Measurements from ENCODE around the gene PTPRM. TPM values are rescaled to one million over a fixed set of nuclear protein-coding genes. Genes with fewer than 3 reads are reported as not detected.

The PTPRM gene
- 0.40 TPM for polyA plus RNA-seq (2012; ENCODE audit: missing spikeins)

GRCh38 chr18:7566567-7567473 lies at the start of gene PTPRM:
PTPRM (plus strand) TSS chr18:7567316; CDS start chr18:7567819, 503 bp downstream.
- peak; percentile 46 for DNase-seq (ENCODE audit: insufficient read length)
- TF ChIP-seq TAF1 (IDR thresholded peaks at IDR 0.05; ENCODE audit: borderline replicate concordance, low read depth, low read length), result no peak
- TF ChIP-seq POLR2AphosphoS5 (IDR thresholded peaks at IDR 0.05; ENCODE audit: low read depth, low read length), result no peak
- TF ChIP-seq POLR2A (IDR thresholded peaks at IDR 0.05; ENCODE audit: low read depth, low read length), result no peak
- FAIRE-seq, result no peak

DNA sequence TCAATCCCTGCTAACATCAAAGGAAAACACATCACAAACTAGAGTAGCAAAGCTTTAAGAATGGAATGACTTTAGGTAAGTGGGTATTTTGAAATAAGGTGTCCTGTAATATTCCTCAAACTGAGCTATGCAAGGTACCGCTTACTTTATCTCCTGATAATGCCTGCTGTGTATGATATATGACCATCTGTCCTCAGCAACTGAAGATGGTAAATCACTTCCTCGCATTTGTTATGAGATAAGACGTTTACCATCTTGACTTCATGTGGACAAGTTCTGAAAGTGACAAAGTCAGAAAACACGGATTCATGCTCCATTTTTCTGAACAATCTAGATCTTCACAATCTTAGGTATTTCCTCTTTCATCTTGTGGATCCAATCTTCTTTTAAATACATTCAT lies 49.3 kb upstream of the PTPRM start:
- FAIRE-seq, result no peak
- no peak for TF ChIP-seq POLR2A (IDR thresholded peaks at IDR 0.05; ENCODE audit: low read depth, low read length)
- no peak for TF ChIP-seq TAF1 (IDR thresholded peaks at IDR 0.05; ENCODE audit: borderline replicate concordance, low read depth, low read length)
- no peak for TF ChIP-seq POLR2AphosphoS5 (IDR thresholded peaks at IDR 0.05; ENCODE audit: low read depth, low read length)

DNA sequence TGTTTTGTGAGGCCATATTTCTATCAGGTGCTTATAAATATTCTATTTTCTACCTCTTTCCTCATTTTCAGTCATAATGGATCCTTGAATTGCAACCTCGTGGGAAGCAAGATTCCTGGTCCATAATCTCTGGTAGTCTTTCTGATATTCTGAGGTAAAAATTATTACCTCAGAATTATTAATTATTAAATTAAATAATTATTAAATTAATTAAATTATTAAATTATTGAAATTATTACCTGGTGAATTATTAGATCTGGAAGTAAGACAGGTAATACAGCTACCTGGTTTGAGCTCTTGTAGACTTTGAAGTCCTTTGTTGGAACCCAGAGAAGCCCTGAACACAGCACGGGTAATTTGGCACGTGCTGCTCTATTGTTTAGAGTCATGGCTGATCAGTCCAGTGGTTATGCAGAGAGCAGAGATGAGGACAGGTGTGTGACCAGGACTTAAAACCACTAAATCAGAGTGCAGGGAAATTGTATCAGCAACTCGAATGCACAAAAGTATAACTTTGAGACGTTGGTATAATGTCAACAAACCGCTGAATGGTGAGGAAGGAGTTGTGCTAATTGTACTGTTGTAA lies 46.8 kb upstream of the PTPRM start:
- DNase-seq (ENCODE audit: insufficient read length) (no peak), FAIRE-seq (no peak)
- no peak for TF ChIP-seq POLR2AphosphoS5 (IDR thresholded peaks at IDR 0.05; ENCODE audit: low read depth, low read length)
- TF ChIP-seq TAF1 (IDR thresholded peaks at IDR 0.05; ENCODE audit: borderline replicate concordance, low read depth, low read length), result no peak
- no peak for TF ChIP-seq POLR2A (IDR thresholded peaks at IDR 0.05; ENCODE audit: low read depth, low read length)

More for the DNA sequence above, 49.3 kb upstream of the PTPRM start:
- no peak for DNase-seq (ENCODE audit: insufficient read length)

GRCh38 chr18:7521226-7521856 lies 45.8 kb upstream of the PTPRM start:
- FAIRE-seq (no peak), DNase-seq (ENCODE audit: insufficient read length) (no peak)
- TF ChIP-seq POLR2A (IDR thresholded peaks at IDR 0.05; ENCODE audit: low read depth, low read length), result no peak
- no peak for TF ChIP-seq TAF1 (IDR thresholded peaks at IDR 0.05; ENCODE audit: borderline replicate concordance, low read depth, low read length)
- TF ChIP-seq POLR2AphosphoS5 (IDR thresholded peaks at IDR 0.05; ENCODE audit: low read depth, low read length), result no peak

- TF ChIP-seq POLR2A (IDR thresholded peaks at IDR 0.05; ENCODE audit: low read depth, low read length) (no peak), TAF1 (IDR thresholded peaks at IDR 0.05; ENCODE audit: borderline replicate concordance, low read depth, low read length) (no peak), POLR2AphosphoS5 (IDR thresholded peaks at IDR 0.05; ENCODE audit: low read depth, low read length) (no peak)
- DNase-seq (ENCODE audit: insufficient read length) (no peak), FAIRE-seq (no peak)
These were observed 43.3 kb upstream of the PTPRM start for GRCh38 chr18:7523772-7524171.

DNA sequence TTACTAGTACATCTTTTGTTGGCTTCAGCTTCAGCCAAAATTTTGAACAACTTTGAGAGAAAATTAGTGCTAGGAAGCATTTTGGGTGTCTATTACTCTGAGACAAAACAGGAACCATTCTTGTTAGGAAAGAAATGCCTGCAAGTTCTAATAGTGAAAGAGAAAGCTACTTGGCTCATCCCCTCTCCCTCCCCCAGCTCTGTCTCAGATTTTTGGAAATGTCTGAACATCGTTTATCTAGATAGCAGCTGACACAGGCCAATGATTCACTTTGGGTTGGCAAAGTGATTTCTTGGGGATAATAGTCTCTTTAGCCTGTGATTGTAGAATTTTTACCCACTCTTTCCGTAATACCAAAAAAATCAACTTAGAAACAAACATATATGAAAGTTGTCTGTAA lies 42.3 kb upstream of the PTPRM start:
- TF ChIP-seq TAF1 (IDR thresholded peaks at IDR 0.05; ENCODE audit: borderline replicate concordance, low read depth, low read length), result no peak
- no peak for DNase-seq (ENCODE audit: insufficient read length)
- no peak for FAIRE-seq

- no peak for DNase-seq (ENCODE audit: insufficient read length)
- TF ChIP-seq POLR2AphosphoS5 (IDR thresholded peaks at IDR 0.05; ENCODE audit: low read depth, low read length), result no peak
- no peak for TF ChIP-seq TAF1 (IDR thresholded peaks at IDR 0.05; ENCODE audit: borderline replicate concordance, low read depth, low read length)
- no peak for TF ChIP-seq POLR2A (IDR thresholded peaks at IDR 0.05; ENCODE audit: low read depth, low read length)
- no peak for FAIRE-seq
These were observed 34.2 kb upstream of the PTPRM start for GRCh38 chr18:7532942-7533341.

- FAIRE-seq, result no peak
- TF ChIP-seq POLR2A (IDR thresholded peaks at IDR 0.05; ENCODE audit: low read depth, low read length) (no peak), POLR2AphosphoS5 (IDR thresholded peaks at IDR 0.05; ENCODE audit: low read depth, low read length) (no peak), TAF1 (IDR thresholded peaks at IDR 0.05; ENCODE audit: borderline replicate concordance, low read depth, low read length) (no peak)
- DNase-seq (ENCODE audit: insufficient read length), result no peak
These were observed 31.5 kb upstream of the PTPRM start for GRCh38 chr18:7535436-7536205.

DNA sequence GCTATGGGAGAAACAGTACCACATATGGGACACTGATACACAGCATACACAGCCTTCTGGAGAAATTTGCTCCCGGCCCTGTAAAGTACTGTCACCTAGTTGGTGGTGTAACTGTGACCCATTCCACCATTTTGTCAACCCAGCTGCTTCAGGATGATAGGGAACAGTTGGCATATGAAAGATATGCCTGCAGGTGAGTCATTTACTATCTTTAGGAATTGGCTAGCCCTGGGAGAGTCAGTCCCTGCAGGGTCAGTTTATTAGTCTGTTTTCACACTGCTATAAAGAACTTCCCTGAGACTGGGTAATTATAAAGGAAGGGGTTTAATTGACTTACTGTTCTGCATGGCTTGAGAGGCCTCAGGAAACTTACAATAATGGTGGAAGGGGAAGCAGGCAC lies 30.0 kb upstream of the PTPRM start:
- DNase-seq (ENCODE audit: insufficient read length) (no peak), FAIRE-seq (no peak)
- TF ChIP-seq POLR2A (IDR thresholded peaks at IDR 0.05; ENCODE audit: low read depth, low read length) (no peak), POLR2AphosphoS5 (IDR thresholded peaks at IDR 0.05; ENCODE audit: low read depth, low read length) (no peak)

DNA sequence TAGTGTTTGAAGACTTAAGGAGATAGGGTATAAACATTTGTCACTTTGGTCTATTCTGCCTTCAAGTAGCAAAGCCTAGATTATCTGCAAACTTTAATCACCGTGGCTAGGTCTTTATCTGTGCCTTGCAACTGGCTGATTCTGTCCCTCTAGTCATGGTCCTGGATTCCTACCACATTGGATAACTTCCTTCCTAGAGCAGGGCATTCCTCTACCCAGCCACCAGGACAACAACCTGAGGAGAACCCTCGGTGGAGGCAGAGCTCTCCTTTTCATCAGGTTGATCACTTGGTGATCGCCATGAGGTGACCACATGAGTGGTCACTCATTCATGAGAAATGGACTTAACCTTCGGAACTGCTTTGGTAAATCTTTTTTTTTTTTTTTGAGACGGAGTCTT lies 25.3 kb upstream of the PTPRM start:
- no peak for FAIRE-seq
- TF ChIP-seq POLR2AphosphoS5 (IDR thresholded peaks at IDR 0.05; ENCODE audit: low read depth, low read length), result no peak
- TF ChIP-seq POLR2A (IDR thresholded peaks at IDR 0.05; ENCODE audit: low read depth, low read length), result no peak
- TF ChIP-seq TAF1 (IDR thresholded peaks at IDR 0.05; ENCODE audit: borderline replicate concordance, low read depth, low read length), result no peak
- no peak for DNase-seq (ENCODE audit: insufficient read length)

- FAIRE-seq, result no peak
- no peak for TF ChIP-seq TAF1 (IDR thresholded peaks at IDR 0.05; ENCODE audit: borderline replicate concordance, low read depth, low read length)
- no peak for TF ChIP-seq POLR2A (IDR thresholded peaks at IDR 0.05; ENCODE audit: low read depth, low read length)
- no peak for TF ChIP-seq POLR2AphosphoS5 (IDR thresholded peaks at IDR 0.05; ENCODE audit: low read depth, low read length)
These were observed 22.4 kb upstream of the PTPRM start for GRCh38 chr18:7544686-7545085.

More at GRCh38 chr18:7544686-7545085, 22.4 kb upstream of the PTPRM start:
- DNase-seq (ENCODE audit: insufficient read length), result no peak

Data from GM12892 (cell line).